HL-60/S4 (cell line): ENCODE results near the gene GRIN1.
"Not testable (repeated sequence)": the region's sequence is repeated elsewhere in the genome, so short reads cannot be mapped to it uniquely, and the experiment has no call there.

ENCODE experiments used
- in situ Hi-C: fragments of 300-500 bp; cut with MboI; formaldehyde crosslinking; loops from 2 replicates; pipeline ENCODE4 v1.14.3; 2022; ENCODE audit warnings: low sequenced_read_pairs

GRIN1 gene

GRCh38 chr9:137110911-137111787 lies 27.8 kb upstream of the GRIN1 start:
- in situ Hi-C loops: no loop called here

GRCh38 chr9:137111788-137112563 lies 27.0 kb upstream of the GRIN1 start:
- in situ Hi-C loops: no loop called here

- in situ Hi-C loops: no loop called here
Measured at GRCh38 chr9:137112564-137113384, 26.2 kb upstream of the GRIN1 start.

GRCh38 chr9:137113385-137114159 lies 25.4 kb upstream of the GRIN1 start:
- in situ Hi-C loops: no loop called here

- in situ Hi-C loops: no loop called here
Measured at GRCh38 chr9:137114220-137114612, 24.7 kb upstream of the GRIN1 start.

- in situ Hi-C loops: no loop called here
Measured at GRCh38 chr9:137114613-137115393, 24.2 kb upstream of the GRIN1 start, which contains the start of gene DPP7. DPP7 (minus strand) TSS chr9:137114733; CDS start chr9:137114713, 20 bp downstream.

GRCh38 chr9:137115394-137116026 lies 23.4 kb upstream of the GRIN1 start:
- in situ Hi-C loops: no loop called here

GRCh38 chr9:137116027-137116507 lies 22.9 kb upstream of the GRIN1 start:
- in situ Hi-C loops: no loop called here

GRCh38 chr9:137116728-137117127 lies 22.2 kb upstream of the GRIN1 start:
- in situ Hi-C loops: no loop called here

GRCh38 chr9:137117269-137117731 lies 21.7 kb upstream of the GRIN1 start:
- in situ Hi-C loops: no loop called here

GRCh38 chr9:137118092-137118603 lies 20.8 kb upstream of the GRIN1 start:
- in situ Hi-C loops: not testable (repeated sequence)

- in situ Hi-C loops: loop anchor here (5.0 kb wide), 1 partner anchor 105 kb away; the partner anchor contains the start of genes CYSRT1 and RNF224
Measured at GRCh38 chr9:137121927-137122795, 16.8 kb upstream of the GRIN1 start.

- in situ Hi-C loops: loop anchor here (5.0 kb wide), 1 partner anchor 104 kb away; the partner anchor contains the start of genes CYSRT1 and RNF224
Measured at GRCh38 chr9:137122796-137123467, 16.0 kb upstream of the GRIN1 start.

- in situ Hi-C loops: loop anchor here (5.0 kb wide), 1 partner anchor 104 kb away; the partner anchor contains the start of genes CYSRT1 and RNF224
Measured at GRCh38 chr9:137123468-137123837, 15.5 kb upstream of the GRIN1 start.

- in situ Hi-C loops: loop anchor here (5.0 kb wide), 1 partner anchor 103 kb away; the partner anchor contains the start of genes CYSRT1 and RNF224
Measured at GRCh38 chr9:137123952-137124462, 14.9 kb upstream of the GRIN1 start.

- in situ Hi-C loops: no loop called here
Measured at GRCh38 chr9:137126786-137127185, 12.2 kb upstream of the GRIN1 start.
